Keratinocyte (primary cell): ENCODE results near the gene CDH13. TPM values are rescaled to one million over a fixed set of nuclear protein-coding genes. Genes with fewer than 3 reads are reported as not detected.

ENCODE experiments used
- DNase-seq: peaks from one replicate; pipeline ENCODE4 v3.0.0-alpha.2; 2011; ENCODE audit warnings: low read depth, missing footprints, low spot score
- FAIRE-seq: peaks from 2 replicates; lab custom pipeline; 2011; peaks lifted over from hg19 to GRCh38; lab: Jason Lieb, UNC
- H2AFZ ChIP-seq: 2 replicates; pipeline ENCODE4 v1.6.0; 2012; ENCODE audit warnings: low read length, control low read depth, inconsistent platforms; ENCODE audit not compliant: control insufficient read depth
- H3K27ac ChIP-seq: 2 replicates; pipeline ENCODE4 v1.5.1; 2011; ENCODE audit warnings: low read length; ENCODE audit not compliant: control insufficient read depth, insufficient read depth
- H3K27me3 ChIP-seq: 3 replicates; pipeline ENCODE4 v1.6.0; 2011; ENCODE audit warnings: low read length; ENCODE audit not compliant: control insufficient read depth, insufficient read depth; ENCODE audit errors: extremely low read depth
- H3K36me3 ChIP-seq, 2 experiments: 2 replicates in 1 of 2; 3 replicates in 1 of 2; pipeline ENCODE4 v1.5.1; 2011; ENCODE audit warnings: low read length in 2 of 2, mild to moderate bottlenecking in 1 of 2; ENCODE audit not compliant: control insufficient read depth in 2 of 2, insufficient read depth in 2 of 2; ENCODE audit errors: extremely low read depth in 1 of 2
- H3K4me1 ChIP-seq: 3 replicates; pipeline ENCODE4 v1.5.1; 2011; ENCODE audit warnings: low read length; ENCODE audit not compliant: control insufficient read depth, insufficient read depth; ENCODE audit errors: extremely low read depth
- H3K4me2 ChIP-seq: 3 replicates; pipeline ENCODE4 v1.6.0; 2011; ENCODE audit warnings: low read depth, low read length; ENCODE audit not compliant: control insufficient read depth, insufficient read depth; ENCODE audit errors: extremely low read depth
- H3K4me3 ChIP-seq, 3 experiments: fragments of 200-600 bp in 1 of 3; sonication (generic) in 1 of 3; 2 replicates in 2 of 3; 3 replicates in 1 of 3; pipeline ENCODE4 v1.5.1; 2011 to 2016; ENCODE audit warnings: low read length in 3 of 3, mild to moderate bottlenecking in 3 of 3, control low read depth in 2 of 3, inconsistent platforms in 1 of 3, low read depth in 1 of 3, mixed read lengths in 1 of 3, mixed run types in 1 of 3, moderate library complexity in 1 of 3; ENCODE audit not compliant: control insufficient read depth in 2 of 3, insufficient read depth in 2 of 3; ENCODE audit errors: extremely low read depth in 1 of 3
- H3K79me2 ChIP-seq: 2 replicates; pipeline ENCODE4 v1.6.0; 2012; ENCODE audit warnings: low read length; ENCODE audit not compliant: control insufficient read depth, insufficient read depth
- H3K9ac ChIP-seq: 3 replicates; pipeline ENCODE4 v1.6.0; 2011; ENCODE audit warnings: low read length; ENCODE audit not compliant: control insufficient read depth, insufficient read depth; ENCODE audit errors: extremely low read depth
- H3K9me1 ChIP-seq: 3 replicates; pipeline ENCODE4 v1.6.0; 2011; ENCODE audit warnings: low read length; ENCODE audit not compliant: control insufficient read depth, insufficient read depth; ENCODE audit errors: extremely low read depth
- H3K9me3 ChIP-seq: 2 replicates; pipeline ENCODE4 v1.5.1; 2012; ENCODE audit warnings: low read depth, low read length; ENCODE audit not compliant: control insufficient read depth
- H4K20me1 ChIP-seq: 3 replicates; pipeline ENCODE4 v1.6.0; 2011; ENCODE audit warnings: low read length; ENCODE audit not compliant: control insufficient read depth, insufficient read depth; ENCODE audit errors: extremely low read depth
- EZH2 ChIP-seq: IDR thresholded peaks from one replicate; pipeline ENCODE4 v1.6.1; 2012; ENCODE audit warnings: inconsistent platforms, mild to moderate bottlenecking, low read length, moderate library complexity
- dilution Hi-C: fragments of 300-500 bp; cut with MboI; formaldehyde crosslinking; loops from one replicate; pipeline ENCODE4 v1.7.0; 2020; ENCODE audit warnings: low sequenced_read_pairs; ENCODE audit not compliant: extremely low pct_ligation_motif_present
- polyA plus RNA-seq, 5 experiments: library from polyadenylated mRNA; depleted of rRNA in 3 of 5; stranded (reverse) in 3 of 5; stranded (forward) in 1 of 5; unstranded in 1 of 5; fragments of >200 nt; gene quantifications; 1 replicate in 1 of 5; 2 replicates in 3 of 5; 3 replicates in 1 of 5; pipeline versions ENCODE4 v1.2.1 to v1.2.3, GENCODE V29; 2011 to 2012; ENCODE audit warnings: missing spikeins in 2 of 5, low read depth in 1 of 5, low replicate concordance in 1 of 5
- TF ChIP-seq, protein P1 (sequence below), 3 experiments: IDR thresholded peaks in 1 of 3; conservative IDR thresholded peaks in 1 of 3; optimal IDR thresholded peaks in 1 of 3; 2 replicates in 2 of 3; 3 replicates in 1 of 3; pipeline versions ENCODE3 to v1.5.1; 2011; ENCODE audit warnings: low read length in 3 of 3, mild to moderate bottlenecking in 3 of 3, moderate library complexity in 2 of 3, control low read depth in 1 of 3, inconsistent platforms in 1 of 3; ENCODE audit not compliant: insufficient read depth in 2 of 3; ENCODE audit errors: extremely low read depth in 1 of 3

CDH13 gene
- polyA plus RNA-seq, 1 donor (not counting 4 experiments of a cell fraction or from before 2014, with no cell fraction given) = 111 TPM

DNA sequence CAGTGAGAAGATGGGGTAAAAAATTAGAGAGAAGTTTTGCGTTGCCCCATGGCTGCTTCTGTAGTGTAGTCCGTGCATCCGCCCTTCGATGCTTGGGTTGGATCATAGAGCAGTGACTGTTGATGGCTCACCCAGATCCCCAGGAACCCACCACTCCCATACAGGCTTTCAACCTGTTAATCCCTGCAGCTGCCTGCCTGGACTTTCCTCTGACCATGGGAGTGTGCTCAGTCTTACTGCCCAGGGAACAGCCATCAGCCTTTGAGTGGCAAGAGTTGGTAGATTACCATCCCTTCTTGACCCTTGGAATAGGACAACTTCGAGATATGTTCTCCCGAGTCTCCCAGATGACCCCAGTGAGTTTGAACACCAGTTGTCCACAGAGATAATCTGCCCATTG is 881.5 kb downstream of the CDH13 start:
- Histone ChIP-seq H3K4me3 (no peak overlapping the region), H2AFZ (no peak overlapping the region), H3K9me3 (no peaks in the 10 kb centered on the region), H3K79me2 (no peaks in the 10 kb centered on the region), H4K20me1 (no peaks in the 10 kb centered on the region), H3K9ac (no peak overlapping the region), H3K36me3 (no peaks in the 10 kb centered on the region), H3K27me3 (no peaks in the 10 kb centered on the region), H3K4me1 (peaks cover 6% of the 10 kb centered on the region), H3K9me1 (no peaks in the 10 kb centered on the region), H3K4me2 (no peak overlapping the region), H3K27ac (no peak overlapping the region)
- dilution Hi-C loops = no loop called here
- DNase-seq = no peak
- no peak for FAIRE-seq
- TF ChIP-seq, protein P1, sequence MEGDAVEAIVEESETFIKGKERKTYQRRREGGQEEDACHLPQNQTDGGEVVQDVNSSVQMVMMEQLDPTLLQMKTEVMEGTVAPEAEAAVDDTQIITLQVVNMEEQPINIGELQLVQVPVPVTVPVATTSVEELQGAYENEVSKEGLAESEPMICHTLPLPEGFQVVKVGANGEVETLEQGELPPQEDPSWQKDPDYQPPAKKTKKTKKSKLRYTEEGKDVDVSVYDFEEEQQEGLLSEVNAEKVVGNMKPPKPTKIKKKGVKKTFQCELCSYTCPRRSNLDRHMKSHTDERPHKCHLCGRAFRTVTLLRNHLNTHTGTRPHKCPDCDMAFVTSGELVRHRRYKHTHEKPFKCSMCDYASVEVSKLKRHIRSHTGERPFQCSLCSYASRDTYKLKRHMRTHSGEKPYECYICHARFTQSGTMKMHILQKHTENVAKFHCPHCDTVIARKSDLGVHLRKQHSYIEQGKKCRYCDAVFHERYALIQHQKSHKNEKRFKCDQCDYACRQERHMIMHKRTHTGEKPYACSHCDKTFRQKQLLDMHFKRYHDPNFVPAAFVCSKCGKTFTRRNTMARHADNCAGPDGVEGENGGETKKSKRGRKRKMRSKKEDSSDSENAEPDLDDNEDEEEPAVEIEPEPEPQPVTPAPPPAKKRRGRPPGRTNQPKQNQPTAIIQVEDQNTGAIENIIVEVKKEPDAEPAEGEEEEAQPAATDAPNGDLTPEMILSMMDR (optimal IDR thresholded peaks at IDR 0.05 in 1 of 3, IDR thresholded peaks at IDR 0.05 in 1 of 3, conservative IDR thresholded peaks at IDR 0.05 in 1 of 3; ENCODE audit: extremely low read depth in 1 of 3, insufficient read depth in 2 of 3, low read length in 3 of 3) = no peak
- no peak for TF ChIP-seq EZH2

DNA sequence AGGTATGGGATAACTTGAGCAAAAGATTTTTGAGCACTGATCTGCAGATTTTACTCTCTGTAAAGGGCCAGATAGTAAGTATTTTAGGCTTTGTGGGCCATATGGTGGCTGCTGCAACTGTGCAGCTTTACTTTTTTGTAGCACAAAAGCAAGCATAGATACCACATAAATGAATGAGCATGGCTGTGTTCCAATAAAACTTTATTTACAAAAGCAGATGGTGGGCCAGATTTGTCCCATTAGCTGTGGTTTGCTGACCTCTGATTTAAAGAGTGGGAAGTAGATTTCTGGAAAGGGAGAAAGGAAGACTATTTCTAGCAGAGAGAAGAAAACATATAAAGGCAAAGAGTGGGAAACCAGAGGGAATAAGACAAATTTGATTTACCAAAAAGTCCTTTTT is 882.5 kb downstream of the CDH13 start:
- H3K4me1 ChIP-seq = peaks cover 7% of the 10 kb centered on the region
- no peaks in the 10 kb centered on the region for H3K79me2 ChIP-seq
- dilution Hi-C loops = no loop called here
- no peak for FAIRE-seq
- no peaks in the 10 kb centered on the region for H3K9me3 ChIP-seq
- no peak overlapping the region for H3K4me2 ChIP-seq
- no peaks in the 10 kb centered on the region for H4K20me1 ChIP-seq
- no peak overlapping the region for H3K4me3 ChIP-seq
- H3K9me1 ChIP-seq = no peaks in the 10 kb centered on the region
- no peak for DNase-seq
- no peak overlapping the region for H2AFZ ChIP-seq
- TF ChIP-seq EZH2 = no peak
- TF ChIP-seq, protein P1 (optimal IDR thresholded peaks at IDR 0.05 in 1 of 3, IDR thresholded peaks at IDR 0.05 in 1 of 3, conservative IDR thresholded peaks at IDR 0.05 in 1 of 3; ENCODE audit: extremely low read depth in 1 of 3, insufficient read depth in 2 of 3, low read length in 3 of 3) = no peak
- H3K27ac ChIP-seq = no peak overlapping the region
- no peaks in the 10 kb centered on the region for H3K36me3 ChIP-seq
- no peaks in the 10 kb centered on the region for H3K27me3 ChIP-seq
- H3K9ac ChIP-seq = no peak overlapping the region
